ENCODE measurements around the gene MGAM2.

Gene MGAM2

DNA sequence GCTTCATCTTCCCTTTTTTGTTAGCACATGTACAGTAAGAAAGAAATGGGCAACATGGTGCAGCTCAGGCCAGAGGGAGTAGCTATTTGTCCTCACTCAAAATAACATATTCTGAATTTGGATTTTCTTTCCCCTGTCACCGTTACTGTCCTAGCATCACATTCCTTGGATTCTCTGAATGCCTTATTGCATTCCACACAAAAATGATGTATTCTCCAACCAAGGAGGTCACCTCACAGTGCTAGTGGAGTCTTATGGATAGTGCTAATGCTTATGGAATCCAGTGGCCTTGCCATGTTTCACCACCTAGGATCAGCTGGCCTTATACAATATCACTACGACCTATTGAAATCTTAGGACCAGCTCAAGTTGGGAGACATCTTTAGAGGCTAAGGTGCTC lies 139.2 kb downstream of the MGAM2 start:
- in situ Hi-C loops (cut with MboI; ENCODE audit: low sequenced_read_pairs) = no loop called here

GRCh38 chr7:142257958-142258357 lies 146.4 kb downstream of the MGAM2 start, which contains the start of gene PRSS58:
TSS of gene PRSS58 (minus strand) at chr7:142258058. CDS start at chr7:142257707, 351 bp downstream.
- in situ Hi-C loops (cut with MboI; ENCODE audit: low sequenced_read_pairs) = no loop called here

GRCh38 chr7:142263598-142264380 lies 152.3 kb downstream of the MGAM2 start:
- in situ Hi-C loops (cut with MboI; ENCODE audit: low sequenced_read_pairs) = no loop called here
